NCI-H2171 (cell line): ENCODE results near the gene NPC1L1.

Experiments
- DNase-seq: peaks from one replicate; lab custom pipeline; 2025; lab: John Stamatoyannopoulos, UW

The NPC1L1 gene, protein sequence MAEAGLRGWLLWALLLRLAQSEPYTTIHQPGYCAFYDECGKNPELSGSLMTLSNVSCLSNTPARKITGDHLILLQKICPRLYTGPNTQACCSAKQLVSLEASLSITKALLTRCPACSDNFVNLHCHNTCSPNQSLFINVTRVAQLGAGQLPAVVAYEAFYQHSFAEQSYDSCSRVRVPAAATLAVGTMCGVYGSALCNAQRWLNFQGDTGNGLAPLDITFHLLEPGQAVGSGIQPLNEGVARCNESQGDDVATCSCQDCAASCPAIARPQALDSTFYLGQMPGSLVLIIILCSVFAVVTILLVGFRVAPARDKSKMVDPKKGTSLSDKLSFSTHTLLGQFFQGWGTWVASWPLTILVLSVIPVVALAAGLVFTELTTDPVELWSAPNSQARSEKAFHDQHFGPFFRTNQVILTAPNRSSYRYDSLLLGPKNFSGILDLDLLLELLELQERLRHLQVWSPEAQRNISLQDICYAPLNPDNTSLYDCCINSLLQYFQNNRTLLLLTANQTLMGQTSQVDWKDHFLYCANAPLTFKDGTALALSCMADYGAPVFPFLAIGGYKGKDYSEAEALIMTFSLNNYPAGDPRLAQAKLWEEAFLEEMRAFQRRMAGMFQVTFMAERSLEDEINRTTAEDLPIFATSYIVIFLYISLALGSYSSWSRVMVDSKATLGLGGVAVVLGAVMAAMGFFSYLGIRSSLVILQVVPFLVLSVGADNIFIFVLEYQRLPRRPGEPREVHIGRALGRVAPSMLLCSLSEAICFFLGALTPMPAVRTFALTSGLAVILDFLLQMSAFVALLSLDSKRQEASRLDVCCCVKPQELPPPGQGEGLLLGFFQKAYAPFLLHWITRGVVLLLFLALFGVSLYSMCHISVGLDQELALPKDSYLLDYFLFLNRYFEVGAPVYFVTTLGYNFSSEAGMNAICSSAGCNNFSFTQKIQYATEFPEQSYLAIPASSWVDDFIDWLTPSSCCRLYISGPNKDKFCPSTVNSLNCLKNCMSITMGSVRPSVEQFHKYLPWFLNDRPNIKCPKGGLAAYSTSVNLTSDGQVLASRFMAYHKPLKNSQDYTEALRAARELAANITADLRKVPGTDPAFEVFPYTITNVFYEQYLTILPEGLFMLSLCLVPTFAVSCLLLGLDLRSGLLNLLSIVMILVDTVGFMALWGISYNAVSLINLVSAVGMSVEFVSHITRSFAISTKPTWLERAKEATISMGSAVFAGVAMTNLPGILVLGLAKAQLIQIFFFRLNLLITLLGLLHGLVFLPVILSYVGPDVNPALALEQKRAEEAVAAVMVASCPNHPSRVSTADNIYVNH (N-terminal part only)

DNA sequence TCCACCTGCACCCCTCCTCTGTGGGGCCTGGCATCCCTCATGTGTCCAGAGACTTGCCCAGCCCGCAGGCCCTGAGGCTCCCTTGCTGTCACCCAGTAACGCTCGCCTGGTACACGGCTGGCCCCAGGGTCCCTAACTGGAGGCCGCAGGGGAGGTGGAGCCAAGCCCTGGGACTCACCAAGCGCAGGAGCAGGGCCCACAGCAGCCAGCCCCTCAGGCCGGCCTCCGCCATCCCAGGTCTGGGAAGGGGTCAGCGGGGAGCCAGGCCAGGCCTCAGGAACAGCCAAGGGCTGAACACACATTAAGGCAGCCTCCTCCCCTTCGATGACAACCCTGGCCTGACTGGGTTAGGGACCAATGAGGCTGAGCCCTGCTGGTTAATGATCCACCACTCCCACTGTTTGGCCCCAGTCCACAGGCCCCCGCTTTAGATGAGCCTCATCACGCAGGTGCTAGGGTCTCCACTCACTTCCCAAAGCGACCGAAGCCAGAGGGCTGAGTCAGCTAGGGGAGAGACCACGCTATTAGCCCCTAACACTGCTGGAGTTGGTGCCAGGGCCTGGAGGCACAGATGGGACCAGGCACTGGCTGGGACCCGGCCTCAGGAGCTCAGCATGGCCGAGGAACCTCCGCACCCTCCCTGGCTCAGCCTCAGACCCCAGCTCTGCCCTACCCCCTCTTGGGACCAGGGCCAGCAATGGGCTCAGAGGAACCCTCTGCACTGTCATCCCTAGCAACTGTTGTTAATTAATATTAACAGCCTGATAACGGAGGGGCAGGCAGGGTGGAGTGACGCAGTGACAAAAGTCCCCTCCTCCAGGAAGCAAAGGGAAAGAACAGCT is at the start of gene NPC1L1:
Gene NPC1L1 (minus strand): TSS at position 303 of the 842 bp plus-strand sequence. CDS start 71 bp downstream, at position 232.
- no peak for DNase-seq

DNA sequence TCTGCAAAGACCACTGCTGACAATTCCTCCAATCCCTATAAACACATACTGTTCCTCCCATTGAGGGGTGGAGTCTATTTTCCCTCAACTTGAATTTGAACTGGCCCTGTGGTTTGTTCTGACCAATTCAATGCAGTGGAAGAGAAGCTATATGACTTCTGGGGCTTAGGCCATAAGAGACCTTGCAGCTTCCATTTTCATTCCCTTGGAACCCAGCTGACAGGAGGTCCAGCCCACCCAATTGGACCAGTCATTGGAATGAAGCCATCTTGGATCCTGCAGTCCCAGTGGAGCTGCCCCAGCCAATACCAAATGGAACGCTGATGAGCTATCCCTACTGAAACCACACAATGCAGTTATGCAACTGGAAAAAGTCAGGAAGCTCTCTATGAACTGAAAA is 49.8 kb upstream of the NPC1L1 start:
- DNase-seq: no peak

DNA sequence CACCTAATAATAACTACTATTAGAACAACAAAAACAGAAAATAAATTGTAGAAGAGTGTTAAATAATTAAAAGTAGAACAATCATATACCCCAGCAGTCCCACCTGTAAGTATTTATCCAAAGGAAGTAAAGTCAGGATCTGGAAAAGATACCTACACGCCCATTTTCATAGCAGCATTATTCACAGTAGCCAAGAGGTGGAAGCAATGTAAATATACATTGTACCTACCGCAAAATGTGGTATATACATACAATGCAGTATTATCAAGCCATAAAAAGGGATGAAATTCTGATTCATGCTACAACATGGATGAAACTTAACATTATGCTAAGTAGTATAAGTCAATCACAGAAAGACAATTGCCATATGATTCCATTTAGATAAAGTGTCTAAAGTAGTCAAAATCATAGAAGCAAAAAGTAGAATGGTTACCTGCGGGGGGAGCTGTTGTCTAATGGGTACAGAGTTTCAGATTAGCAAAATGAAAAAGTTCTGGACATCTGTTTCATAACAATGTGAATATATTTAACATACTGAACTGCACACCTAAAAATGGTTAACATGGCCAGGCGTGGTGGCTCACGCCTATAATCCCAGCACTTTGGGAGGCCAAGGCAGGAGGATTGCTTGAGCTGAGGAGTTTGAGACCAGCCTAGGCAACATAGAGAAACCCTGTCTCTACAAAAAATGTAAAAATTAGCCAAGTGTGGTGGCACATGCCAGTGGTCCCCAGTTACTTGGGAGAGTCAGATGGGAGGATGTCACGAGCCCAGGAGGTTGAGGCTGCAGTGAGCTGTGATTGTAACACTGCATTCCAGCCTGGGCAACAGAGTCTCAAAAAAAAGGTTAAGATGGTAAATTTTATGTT is 46.9 kb upstream of the NPC1L1 start:
- DNase-seq: peak; percentile 24

DNA sequence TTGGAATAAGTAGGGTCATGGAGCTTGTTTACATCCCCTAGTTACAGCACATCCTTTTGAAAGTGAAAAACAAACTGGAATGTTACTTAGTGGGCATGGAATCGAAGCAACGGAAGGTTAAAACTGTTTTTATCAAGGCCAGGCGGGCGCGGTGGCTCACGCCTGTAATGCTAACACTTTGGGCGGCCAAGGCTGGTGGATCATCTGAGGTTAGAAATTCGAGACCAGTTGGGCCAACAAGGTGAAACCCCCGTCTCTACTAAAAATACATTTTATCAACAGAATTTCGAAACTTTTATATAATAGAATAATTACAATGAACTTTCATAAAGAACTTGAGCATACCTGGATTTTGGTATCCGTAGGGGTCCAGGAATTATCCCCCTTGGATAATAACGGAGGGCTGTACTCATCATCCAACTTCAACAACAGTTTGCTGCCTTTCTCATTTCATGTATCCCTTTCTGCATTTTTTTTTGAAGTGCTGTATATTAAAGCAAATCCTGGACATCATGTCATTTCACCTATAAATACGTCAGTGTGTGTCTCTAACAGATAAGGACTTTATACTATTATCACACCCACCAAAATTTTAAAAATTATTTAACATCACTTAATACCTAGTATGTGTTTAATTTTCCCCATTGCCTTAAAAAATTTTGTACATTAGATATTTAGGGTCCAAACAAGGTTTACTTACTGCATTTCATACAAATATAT is 42.2 kb upstream of the NPC1L1 start:
- DNase-seq: no peak

DNA sequence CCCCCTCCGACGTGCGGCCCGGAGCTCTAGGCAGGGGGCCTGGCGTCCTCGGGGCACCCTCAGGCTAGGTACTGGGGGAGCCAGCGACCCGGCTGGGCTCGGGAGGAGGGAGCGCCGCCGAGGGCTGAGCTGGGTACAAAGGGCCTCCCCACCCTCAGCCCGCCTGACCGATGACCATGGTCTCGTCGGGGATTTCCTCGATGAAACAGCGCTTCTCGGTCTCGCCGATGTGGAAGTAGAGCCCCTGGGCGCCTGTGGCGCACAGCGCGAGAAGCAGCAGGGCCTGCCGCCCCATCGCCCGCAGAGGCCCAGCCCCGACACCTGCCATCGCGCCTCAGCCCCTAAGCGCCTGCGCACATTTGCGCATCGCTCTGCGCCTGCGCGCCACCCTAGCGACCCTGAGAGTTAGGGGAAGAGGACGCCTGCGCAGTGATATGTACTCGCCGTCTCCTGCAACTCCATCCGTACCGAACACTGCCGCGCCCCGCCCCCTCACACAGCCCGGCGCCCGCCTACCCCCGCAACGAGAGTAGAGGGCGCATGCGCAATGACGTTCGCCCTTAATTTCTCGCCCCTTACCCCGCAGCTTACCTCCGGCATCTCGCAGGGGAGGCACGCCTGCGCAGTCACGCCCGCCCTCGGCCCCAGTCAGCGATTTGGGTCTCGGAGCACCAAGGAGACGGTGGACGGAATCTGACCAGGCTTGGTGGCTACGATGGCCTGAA is 40.9 kb upstream of the NPC1L1 start, which contains the start of gene TMED4:
Gene TMED4 (minus strand): TSS at position 353 of the 725 bp plus-strand sequence. CDS start 25 bp downstream, at position 328.
- peak; percentile 96 for DNase-seq

DNA sequence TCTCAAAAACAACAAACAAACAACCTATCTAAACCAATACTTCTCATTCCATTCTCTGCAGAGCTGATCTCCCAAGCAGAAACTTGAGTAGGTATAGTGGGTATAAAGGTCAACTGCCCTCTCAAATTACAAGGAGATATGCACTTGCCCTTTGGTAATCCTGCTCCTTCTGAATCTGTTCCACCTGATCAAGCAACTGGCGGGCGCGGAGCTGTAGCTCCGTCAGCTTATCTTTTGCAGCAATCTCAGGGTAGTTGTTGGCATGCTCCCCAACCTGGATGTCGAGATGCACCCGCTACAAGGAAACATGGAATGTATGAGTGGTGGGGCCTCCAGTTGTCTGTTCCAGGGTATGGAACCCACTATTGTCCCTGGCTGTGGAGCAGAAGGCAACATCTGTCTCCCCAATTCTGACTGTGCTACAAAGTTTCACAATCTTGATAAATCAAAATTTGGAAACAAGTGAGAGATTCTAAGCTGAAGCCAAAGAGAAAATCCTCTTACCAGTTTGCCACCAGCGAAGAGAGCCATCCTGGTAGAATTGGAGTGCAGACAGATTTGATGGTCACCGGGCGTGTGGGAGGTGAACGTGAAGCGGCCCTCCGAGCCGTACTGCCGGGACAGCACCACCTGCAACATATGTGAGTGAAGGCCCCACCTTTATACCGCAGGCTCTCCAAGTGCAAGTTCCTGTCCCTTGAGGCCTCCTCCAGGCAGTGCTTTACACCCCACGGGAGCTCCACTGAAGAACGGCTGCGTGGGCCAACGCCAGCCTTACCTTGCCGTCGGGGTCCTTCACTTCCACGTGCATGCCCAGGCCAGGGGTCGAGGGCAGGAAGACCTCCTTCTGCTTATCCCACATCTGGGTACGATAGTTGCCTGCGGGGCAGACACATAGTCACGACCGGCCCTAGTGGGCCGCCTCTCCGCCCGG is 40.1 kb upstream of the NPC1L1 start:
- DNase-seq: no peak

DNA sequence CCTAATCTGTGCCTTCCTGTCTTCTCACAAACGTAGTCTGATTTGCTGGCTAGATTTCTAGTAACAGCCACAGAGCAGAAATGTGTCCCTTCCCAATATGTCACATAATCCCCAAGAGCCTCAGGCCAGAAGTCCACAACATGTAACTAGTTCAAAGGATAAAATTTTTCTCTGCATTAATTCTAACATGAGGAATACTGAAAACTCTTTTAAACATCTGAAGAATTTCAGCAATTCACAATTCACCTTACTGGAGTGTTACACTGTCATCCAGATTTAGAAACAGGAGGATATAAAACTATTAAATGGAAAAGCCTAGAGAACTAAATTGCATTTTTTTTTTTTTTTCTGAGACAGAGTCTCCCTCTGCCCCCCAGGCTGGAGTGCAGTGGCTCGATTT is 35.1 kb upstream of the NPC1L1 start:
- no peak for DNase-seq

DNA sequence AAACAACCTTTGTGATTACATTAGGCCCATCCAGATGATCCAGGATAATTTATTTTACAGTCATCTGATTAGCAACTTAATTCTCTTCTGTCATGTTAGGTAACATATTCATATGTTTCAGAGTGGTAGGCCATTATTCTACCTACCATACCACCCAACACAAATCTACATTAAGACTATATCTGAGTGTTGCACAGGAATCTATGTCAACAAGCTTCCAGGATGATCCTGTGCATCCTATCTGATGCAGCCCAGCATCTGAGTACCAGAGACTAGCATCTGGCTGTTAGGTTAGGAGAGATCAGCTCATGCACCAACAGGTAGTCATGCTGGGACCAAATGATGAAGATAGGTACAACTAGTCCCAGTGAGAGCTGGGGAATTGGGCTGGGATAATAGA is 33.9 kb upstream of the NPC1L1 start:
- DNase-seq: no peak

DNA sequence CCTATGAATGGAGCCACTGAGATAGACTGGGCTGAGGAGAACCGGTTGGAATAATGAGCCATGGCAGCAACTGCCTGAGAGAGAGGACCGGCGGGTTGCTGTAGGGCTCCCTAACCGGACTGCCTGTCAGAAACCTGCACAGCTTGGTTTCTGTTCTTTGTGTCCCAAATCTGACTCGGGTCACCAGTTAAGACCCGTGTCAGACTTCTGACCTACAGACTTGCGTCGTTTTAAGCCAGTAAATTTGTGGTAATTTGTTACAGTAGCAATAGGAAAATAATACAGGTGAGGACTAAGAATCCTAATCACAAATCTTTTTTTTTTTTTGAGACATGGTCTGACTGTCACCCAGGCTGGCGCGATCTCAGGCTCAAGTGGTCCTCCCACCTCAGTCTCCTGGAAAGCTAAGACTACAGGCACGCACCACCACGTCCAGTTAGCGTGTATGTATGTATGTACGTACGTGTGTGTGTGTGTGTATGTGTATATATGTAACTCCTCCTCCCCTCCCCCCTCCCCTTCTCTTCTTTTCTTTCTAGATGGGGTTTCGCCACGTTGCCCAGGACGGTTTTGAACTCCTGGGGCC is 33.2 kb upstream of the NPC1L1 start:
- no peak for DNase-seq

DNA sequence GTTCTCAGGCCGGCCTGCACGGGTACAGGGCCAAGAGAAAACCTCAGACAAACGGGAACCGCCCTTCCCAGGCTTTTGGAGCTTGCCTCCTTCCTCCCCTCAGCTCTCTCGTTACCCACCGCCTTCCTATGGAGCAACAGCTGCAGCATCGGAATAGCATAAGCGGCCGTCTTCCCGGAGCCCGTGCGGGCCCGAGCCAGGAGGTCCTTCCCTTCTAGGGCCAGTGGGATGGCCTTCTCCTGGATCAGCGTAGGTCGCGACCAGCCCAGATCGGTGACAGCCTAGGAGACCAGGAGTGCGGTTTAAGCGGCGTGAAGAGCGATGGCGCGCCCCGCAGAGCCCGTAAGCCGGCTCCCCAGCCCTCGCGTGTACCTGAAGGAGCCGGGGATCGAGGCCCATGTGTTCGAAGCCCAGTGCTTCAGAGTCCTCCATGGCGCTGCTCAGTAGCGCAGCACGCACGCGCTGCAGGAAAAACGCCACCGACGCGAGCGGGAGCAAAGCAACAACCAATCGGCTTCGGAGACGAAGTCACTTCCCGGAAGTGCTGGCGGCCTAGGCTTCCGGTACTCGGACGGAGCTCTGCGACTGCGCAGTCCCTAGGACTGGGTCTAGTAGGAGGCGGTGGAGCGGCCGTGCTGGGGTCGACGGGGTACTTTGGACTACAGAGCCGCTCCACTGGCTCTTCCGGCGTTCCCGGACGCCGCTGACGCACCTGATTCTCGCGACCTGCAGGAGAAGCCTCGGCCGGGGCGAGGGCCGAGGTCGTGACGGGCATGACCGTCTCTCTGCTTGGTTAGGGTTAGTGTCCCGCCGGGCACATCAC is 32.5 kb upstream of the NPC1L1 start, which contains the start of gene DDX56:
Gene DDX56 (minus strand): TSS at position 445 of the 823 bp plus-strand sequence. CDS start 13 bp downstream, at position 432.
- DNase-seq: peak; percentile 93

DNA sequence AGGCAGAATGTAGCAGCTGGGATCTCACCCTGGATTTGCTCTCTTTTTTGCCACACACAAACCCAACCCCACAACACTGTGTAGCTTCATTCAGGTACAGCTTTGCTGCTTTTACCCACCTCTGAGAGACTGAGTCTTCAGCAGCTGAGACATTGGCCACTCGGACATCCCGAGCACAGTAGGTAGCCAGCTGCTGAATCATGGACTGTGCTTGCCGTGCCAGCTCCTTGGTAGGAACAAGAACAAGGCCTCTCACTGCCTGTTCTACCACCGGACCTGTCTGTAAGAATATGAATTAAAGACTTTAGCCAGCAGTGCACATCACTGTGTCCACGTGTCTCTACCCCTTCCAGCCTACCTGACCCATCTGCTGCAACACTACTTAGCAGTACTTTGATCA is 31.6 kb upstream of the NPC1L1 start:
- no peak for DNase-seq

DNA sequence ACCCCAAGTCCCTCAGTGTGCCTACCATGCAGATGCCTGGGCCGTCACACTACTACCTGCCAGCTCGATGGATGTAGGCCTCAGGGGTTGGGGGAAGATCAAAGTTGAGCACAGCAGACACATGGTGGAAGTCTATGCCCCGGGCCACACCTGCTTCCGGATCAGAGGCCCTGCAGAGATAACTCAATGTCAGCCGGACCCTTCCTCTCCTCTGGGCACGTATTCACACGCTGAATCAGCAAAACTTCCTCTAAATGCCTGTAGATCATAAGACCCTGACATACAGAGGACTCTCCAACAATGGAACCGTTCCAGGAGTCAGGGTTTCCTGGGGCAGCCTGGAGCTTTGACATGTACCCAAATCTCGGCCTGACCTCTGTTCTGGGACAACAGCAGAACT is 28.8 kb upstream of the NPC1L1 start:
- DNase-seq: no peak

DNA sequence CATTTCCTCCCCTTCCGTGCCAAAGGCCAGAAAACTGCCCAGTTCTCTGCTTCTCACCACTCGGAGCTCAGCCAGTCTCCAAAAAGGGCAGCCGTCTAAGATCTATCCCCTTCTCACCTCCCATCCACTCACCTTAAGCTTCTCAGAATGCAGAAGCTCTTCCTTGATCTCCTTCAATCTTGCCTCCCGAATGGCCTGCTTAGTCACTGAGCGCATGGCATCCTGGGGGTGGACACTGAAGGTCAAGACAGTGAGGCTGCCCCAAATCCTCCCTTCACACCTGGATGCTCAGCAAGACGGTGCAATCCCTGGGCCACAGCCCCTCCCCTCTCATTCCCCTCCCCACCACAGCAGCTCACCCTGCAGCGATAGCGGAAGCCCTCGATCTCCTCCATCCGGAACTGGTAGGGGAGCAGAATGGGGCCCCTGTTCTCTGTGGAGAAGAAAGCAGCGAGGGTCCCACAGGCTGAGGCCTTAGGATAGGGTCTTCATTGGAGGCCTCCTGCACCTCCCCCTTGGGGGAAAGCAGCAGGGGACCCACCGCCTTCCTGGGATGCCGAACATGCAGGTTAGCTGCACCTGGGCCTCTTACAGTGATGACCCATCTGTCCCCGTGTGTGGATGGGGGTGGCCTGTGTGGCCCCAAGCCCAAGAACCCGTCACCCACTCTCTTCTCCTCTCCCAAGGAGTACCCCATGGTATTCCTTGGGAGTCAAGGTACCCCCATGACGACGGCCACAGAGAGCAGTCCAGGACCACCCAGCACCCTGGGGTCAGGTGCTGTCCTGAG is 27.8 kb upstream of the NPC1L1 start:
- no peak for DNase-seq

DNA sequence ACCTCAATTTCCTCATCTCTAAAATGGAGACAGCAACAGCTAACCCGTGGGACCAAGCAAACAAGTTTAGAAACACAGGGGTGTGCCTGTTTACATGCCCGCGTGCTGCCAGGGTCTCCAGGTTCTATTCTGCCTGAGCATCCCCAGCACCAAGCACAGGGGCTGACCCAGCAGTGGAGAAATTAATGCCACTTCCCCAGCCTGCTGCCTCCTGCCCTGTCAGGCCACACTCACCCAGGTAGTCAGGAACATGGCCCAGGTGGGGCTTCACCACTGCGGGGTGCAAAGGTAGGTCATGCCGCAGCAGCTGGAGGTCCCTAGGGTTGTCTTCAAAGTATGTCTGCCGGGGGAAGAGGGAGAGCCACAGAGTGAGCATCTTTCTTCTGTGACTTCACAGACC is 26.8 kb upstream of the NPC1L1 start:
- DNase-seq: no peak

DNA sequence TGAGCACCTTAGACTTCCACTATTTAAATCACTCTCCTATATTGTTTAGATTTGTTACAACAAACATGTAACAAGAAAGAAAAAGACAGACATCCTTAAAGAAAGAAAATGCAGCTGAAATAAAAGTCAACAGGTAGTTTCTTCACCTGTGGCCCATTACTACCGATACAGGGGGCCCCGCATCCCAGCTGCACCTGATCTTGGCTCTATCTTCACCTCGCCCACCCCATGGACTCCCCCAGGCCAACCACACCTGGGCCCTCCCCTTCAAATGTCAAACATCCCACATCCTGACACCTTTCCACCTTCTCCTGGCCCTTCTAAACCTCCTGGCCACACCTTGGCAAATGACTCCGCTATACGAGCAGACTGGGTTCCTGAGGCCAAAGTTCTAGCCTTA is 25.6 kb upstream of the NPC1L1 start:
- DNase-seq: no peak
